NAMALWA (cell line): Measurements from ENCODE around the gene GRK5.

Experiments
- DNase-seq: peaks from one replicate; pipeline ENCODE4 v3.0.0-alpha.2; 2015; ENCODE audit warnings: low spot score

The GRK5 gene

GRCh38 chr10:119405520-119405807 lies 198.1 kb downstream of the GRK5 start:
- DNase-seq = no peak

DNA sequence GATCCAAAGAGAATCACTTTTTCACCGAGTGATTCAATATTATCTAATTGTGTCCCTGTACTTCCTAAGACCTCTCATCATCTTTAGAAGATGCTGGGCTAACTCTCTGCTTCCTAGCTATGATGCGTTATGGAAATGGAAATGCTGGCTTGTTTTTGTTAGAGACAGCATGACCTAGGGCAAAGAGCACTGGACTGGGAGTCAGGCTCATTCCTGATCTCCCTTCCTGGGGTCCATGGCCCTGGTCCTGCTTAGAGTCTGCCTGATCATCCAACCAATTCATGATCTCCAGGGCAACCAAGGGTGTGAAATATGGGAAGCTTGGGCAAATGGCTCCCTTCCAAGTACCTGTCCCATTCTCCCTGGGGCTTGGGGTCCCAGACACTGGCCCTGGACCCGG lies 198.8 kb downstream of the GRK5 start:
- DNase-seq = no peak

- no peak for DNase-seq
Observed at GRCh38 chr10:119406601-119407253, 199.4 kb downstream of the GRK5 start.

GRCh38 chr10:119407254-119407777 lies 199.9 kb downstream of the GRK5 start:
- peak; percentile 22 for DNase-seq

- DNase-seq = no peak
Observed at GRCh38 chr10:119408072-119408471, 200.7 kb downstream of the GRK5 start.

GRCh38 chr10:119408969-119409371 lies 201.6 kb downstream of the GRK5 start:
- DNase-seq = no peak

GRCh38 chr10:119409385-119409784 lies 202.0 kb downstream of the GRK5 start:
- no peak for DNase-seq

GRCh38 chr10:119409906-119410305 lies 202.5 kb downstream of the GRK5 start:
- no peak for DNase-seq

- DNase-seq = no peak
Observed at GRCh38 chr10:119410361-119411116, 203.2 kb downstream of the GRK5 start.

GRCh38 chr10:119412244-119413092 lies 205.1 kb downstream of the GRK5 start:
- no peak for DNase-seq

- no peak for DNase-seq
Observed at GRCh38 chr10:119413093-119413453, 205.7 kb downstream of the GRK5 start.

DNA sequence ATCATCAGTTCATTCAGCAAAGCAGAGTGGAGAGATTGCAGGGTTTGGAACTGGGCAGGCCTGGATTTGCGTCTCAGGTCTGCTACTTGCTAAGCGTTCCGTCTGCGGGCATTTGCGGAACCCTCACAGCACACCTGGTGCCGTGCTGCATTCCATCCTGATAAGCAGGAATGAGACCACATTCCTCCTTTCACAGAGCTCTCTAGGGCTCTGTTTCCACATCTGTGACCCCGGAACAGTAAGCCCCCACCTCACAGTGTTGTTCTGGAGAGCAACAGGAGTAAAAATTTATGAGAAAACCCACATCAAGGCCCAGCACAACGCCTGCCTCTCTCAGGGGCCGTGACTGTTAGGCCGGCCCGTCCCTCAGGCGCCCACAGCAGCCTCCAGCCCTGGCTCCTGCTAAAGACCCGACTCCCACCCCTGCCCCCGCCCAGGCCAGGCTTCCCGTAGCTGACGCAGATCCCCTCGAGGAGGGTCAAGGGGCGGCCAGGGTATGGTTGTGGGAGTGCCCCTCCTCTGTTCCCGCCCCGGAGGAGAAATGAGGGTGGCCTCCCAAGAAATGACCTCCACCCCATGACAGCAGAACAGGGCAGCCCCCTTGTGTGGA lies 206.2 kb downstream of the GRK5 start:
- no peak for DNase-seq

GRCh38 chr10:119414081-119414611 lies 206.8 kb downstream of the GRK5 start:
- DNase-seq = no peak

- no peak for DNase-seq
Observed at GRCh38 chr10:119415121-119415520, 207.8 kb downstream of the GRK5 start.

- DNase-seq = no peak
Observed at GRCh38 chr10:119415536-119416503, 208.4 kb downstream of the GRK5 start.

GRCh38 chr10:119416855-119417254 lies 209.5 kb downstream of the GRK5 start:
- peak; percentile 74 for DNase-seq

DNA sequence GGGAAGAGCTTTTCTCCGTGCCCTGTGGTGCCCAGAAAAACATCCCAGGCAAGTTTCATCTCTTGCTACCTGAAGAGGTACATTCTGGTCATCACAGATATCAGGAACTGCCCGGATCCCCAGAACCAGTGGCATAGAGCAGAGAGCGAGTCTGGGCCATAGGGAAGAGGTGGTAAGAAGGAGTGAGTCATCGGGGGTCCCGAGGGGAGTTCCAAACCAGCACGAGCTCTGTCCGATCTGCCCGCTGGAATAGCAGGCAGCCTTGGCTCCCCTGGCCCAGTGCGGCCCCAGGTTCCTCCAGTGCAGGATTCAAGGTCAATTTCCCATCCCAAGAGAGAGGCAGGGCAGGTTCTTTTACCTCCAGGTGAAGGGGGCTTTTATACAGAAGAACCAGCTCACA lies 210.5 kb downstream of the GRK5 start:
- no peak for DNase-seq

DNA sequence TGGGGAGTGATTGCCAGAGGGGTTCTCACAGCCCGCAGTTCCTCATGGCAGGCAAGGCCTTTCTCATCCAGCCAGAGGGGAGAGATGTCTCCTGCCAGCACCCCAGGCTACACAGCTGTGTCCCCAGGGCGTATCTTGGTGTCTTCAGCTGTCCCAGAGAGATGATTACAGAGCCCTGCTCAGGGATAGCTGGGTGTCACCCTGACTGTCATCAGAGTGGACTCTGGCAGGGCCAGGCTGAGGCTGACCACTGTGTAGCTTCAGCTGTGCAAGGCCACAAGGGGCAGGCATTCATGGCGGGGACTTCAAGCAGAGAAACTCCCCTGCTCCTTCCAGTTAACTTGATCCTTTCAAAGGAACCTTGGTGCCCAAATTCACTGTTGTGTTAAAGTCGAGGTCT lies 211.0 kb downstream of the GRK5 start:
- DNase-seq = no peak

GRCh38 chr10:119419931-119420330 lies 212.6 kb downstream of the GRK5 start:
- DNase-seq = no peak

DNA sequence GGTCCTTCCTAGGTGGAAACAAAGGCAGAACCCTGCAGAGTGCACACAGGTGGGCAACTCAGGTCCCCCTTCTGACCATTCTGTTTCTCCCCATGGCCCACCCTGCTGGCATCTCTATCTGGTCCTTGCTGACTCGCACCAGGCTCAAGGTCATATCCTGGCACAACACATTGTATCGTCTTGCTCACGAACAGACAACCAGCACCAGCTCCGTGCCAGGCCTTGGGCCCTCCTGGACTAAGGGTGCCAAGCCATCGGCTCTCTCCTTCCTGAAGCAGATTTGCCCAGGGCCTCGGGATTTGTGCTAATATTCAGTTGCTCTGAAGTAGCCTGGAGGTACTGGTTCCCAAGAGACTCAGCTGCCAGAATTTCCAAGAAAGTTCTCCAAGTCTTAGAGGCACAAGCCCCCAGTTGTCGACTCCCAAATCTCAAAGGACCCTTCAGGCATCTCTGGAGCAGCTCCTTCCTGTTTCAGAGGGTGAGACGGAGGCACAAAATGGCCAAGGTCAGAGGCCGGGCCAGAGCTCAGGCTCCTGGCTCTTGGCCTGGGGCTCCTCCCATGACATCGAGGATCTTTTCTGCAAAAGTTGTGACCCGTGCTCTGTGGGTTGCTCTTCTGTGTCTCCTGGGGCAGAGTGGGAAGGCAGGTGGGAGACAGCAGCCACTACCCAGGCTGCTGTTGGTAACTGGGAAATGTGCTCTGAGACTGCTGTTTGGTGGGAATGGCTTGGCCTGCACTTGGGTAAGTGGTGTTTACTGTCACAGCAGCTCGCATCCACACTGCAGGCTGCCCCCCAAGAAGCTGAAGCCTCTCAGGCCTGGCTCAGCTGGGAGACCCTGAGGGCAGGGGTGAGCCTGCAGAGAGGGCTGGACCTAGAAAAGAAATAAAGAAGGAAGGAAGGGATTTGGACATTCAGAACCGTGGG lies 213.8 kb downstream of the GRK5 start:
- no peak for DNase-seq
